ENCODE measurements around the gene IQGAP1.
A peak's percentile ranks its signal among the peaks of the same experiment; 100 is the strongest.

Gene IQGAP1

GRCh38 chr15:90393040-90393439 lies 5.0 kb downstream of the IQGAP1 start:
- TF ChIP-seq CTCF (conservative IDR thresholded peaks at IDR 0.05; ENCODE audit: low read length), result no peak
- no peak overlapping the region for H3K4me3 ChIP-seq (ENCODE audit: low read length)

GRCh38 chr15:90394074-90394473 lies 6.0 kb downstream of the IQGAP1 start:
- TF ChIP-seq CTCF (conservative IDR thresholded peaks at IDR 0.05; ENCODE audit: low read length), result no peak
- no peak for DNase-seq (ENCODE audit: low read depth)
- H3K4me3 ChIP-seq (ENCODE audit: low read length), result no peak overlapping the region

More at GRCh38 chr15:90393040-90393439, 5.0 kb downstream of the IQGAP1 start:
- no peak for DNase-seq (ENCODE audit: low read depth)

GRCh38 chr15:90394748-90395442 lies 6.9 kb downstream of the IQGAP1 start:
- no peak overlapping the region for H3K4me3 ChIP-seq (ENCODE audit: low read length)
- no peak for TF ChIP-seq CTCF (conservative IDR thresholded peaks at IDR 0.05; ENCODE audit: low read length)
- no peak for DNase-seq (ENCODE audit: low read depth)

GRCh38 chr15:90396321-90396720 lies 8.3 kb downstream of the IQGAP1 start:
- no peak for DNase-seq (ENCODE audit: low read depth)
- TF ChIP-seq CTCF (conservative IDR thresholded peaks at IDR 0.05; ENCODE audit: low read length), result no peak
- no peak overlapping the region for H3K4me3 ChIP-seq (ENCODE audit: low read length)

- peak overlapping the region; percentile 14; the same call in 1 of the 2 replicates for H3K4me3 ChIP-seq (ENCODE audit: low read length)
- no peak for TF ChIP-seq CTCF (conservative IDR thresholded peaks at IDR 0.05; ENCODE audit: low read length)
- no peak for DNase-seq (ENCODE audit: low read depth)
Observed at GRCh38 chr15:90400005-90400758, 12.1 kb downstream of the IQGAP1 start.

DNA sequence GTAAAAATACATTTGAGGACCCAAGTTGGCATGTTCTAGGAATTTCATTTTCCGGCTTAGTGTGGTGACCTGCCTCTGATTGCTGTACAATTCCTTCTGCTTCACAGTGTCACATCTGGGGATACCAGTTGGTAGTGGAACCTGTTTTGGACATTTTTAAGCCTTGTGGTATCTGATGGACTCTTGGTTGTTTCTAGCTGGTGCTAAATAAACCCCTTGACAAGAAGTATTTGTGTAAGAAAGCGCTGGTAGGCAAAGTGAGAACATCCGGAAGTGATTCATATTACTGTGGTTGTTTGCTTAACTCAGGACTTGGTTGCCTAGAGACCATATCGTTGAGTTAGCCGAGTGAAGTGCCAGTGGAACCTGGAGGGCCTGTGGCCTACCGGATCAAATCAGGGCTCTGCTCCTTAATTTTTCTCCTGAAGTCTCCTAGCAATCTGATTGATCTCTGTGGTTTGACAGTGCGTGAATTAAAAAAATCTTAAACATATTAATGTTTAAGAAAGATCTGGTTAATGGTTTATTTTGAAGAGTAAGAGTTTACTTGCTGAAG lies 12.8 kb downstream of the IQGAP1 start:
- no peak for TF ChIP-seq CTCF (conservative IDR thresholded peaks at IDR 0.05; ENCODE audit: low read length)
- DNase-seq (ENCODE audit: low read depth), result peak; percentile 98
- H3K4me3 ChIP-seq (ENCODE audit: low read length), result peak overlapping the region; percentile 14; the same call in 1 of the 2 replicates
